RKO (cell line): ENCODE results near the gene FMN1.

Experiments
- DNase-seq: peaks from one replicate; pipeline ENCODE4 v3.0.0-alpha.2; 2016; ENCODE audit warnings: low spot score

FMN1 gene

GRCh38 chr15:33009603-33010002 is 184.9 kb downstream of the FMN1 start:
- DNase-seq, result no peak

GRCh38 chr15:33009026-33009425 is 185.5 kb downstream of the FMN1 start:
- DNase-seq, result no peak

- no peak for DNase-seq
Observed at GRCh38 chr15:33008284-33008995, 186.1 kb downstream of the FMN1 start.

- DNase-seq, result peak; percentile 20
Observed at GRCh38 chr15:33007303-33007855, 187.1 kb downstream of the FMN1 start.

- DNase-seq, result no peak
Observed at GRCh38 chr15:33005582-33005981, 188.9 kb downstream of the FMN1 start.

- no peak for DNase-seq
Observed at GRCh38 chr15:33001926-33002325, 192.6 kb downstream of the FMN1 start.

- no peak for DNase-seq
Observed at GRCh38 chr15:32998979-32999672, 195.4 kb downstream of the FMN1 start.

- no peak for DNase-seq
Observed at GRCh38 chr15:32998182-32998581, 196.3 kb downstream of the FMN1 start.

GRCh38 chr15:32994810-32995424 is 199.6 kb downstream of the FMN1 start:
- DNase-seq, result peak; percentile 49

- DNase-seq, result no peak
Observed at GRCh38 chr15:32993285-32993684, 201.2 kb downstream of the FMN1 start.

GRCh38 chr15:32991619-32992111 is 202.8 kb downstream of the FMN1 start:
- no peak for DNase-seq

- DNase-seq, result no peak
Observed at GRCh38 chr15:32990071-32990470, 204.4 kb downstream of the FMN1 start.

- DNase-seq, result no peak
Observed at GRCh38 chr15:32987067-32987466, 207.4 kb downstream of the FMN1 start.

- no peak for DNase-seq
Observed at GRCh38 chr15:32986147-32986546, 208.4 kb downstream of the FMN1 start.

- DNase-seq, result no peak
Observed at GRCh38 chr15:32983679-32984078, 210.8 kb downstream of the FMN1 start.

- no peak for DNase-seq
Observed at GRCh38 chr15:32982001-32982400, 212.5 kb downstream of the FMN1 start.

- no peak for DNase-seq
Observed at GRCh38 chr15:32981536-32981935, 213.0 kb downstream of the FMN1 start.

GRCh38 chr15:32979710-32980109 is 214.8 kb downstream of the FMN1 start:
- no peak for DNase-seq

- DNase-seq, result no peak
Observed at GRCh38 chr15:32977506-32977905, 217.0 kb downstream of the FMN1 start.

GRCh38 chr15:32974691-32975090 is 219.8 kb downstream of the FMN1 start:
- DNase-seq, result no peak

GRCh38 chr15:32972686-32973085 is 221.8 kb downstream of the FMN1 start:
- no peak for DNase-seq

- no peak for DNase-seq
Observed at GRCh38 chr15:32970847-32971246, 223.7 kb downstream of the FMN1 start.

GRCh38 chr15:32967521-32967920 is 227.0 kb downstream of the FMN1 start:
- no peak for DNase-seq
